C4-2B (cell line): Measurements from ENCODE around the gene IRGC.

ENCODE experiments used
- H3K27ac ChIP-seq: fragments of 450-650 bp; 2 replicates; pipeline ENCODE4 v1.5.1; 2017
- ZFX ChIP-seq: fragments of 450-650 bp; IDR thresholded peaks from 2 replicates; pipeline ENCODE4 v1.6.1; 2017
- TF ChIP-seq, protein P1 (sequence below): fragments of 450-650 bp; conservative IDR thresholded peaks from 2 replicates; pipeline ENCODE4 v1.5.1; 2017; ENCODE audit warnings: mild to moderate bottlenecking

The IRGC gene, protein sequence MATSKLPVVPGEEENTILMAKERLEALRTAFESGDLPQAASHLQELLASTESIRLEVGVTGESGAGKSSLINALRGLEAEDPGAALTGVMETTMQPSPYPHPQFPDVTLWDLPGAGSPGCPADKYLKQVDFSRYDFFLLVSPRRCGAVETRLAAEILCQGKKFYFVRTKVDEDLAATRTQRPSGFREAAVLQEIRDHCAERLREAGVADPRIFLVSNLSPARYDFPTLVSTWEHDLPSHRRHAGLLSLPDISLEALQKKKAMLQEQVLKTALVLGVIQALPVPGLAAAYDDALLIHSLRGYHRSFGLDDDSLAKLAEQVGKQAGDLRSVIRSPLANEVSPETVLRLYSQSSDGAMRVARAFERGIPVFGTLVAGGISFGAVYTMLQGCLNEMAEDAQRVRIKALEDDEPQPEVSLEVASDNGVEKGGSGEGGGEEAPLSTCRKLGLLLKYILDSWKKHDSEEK

DNA sequence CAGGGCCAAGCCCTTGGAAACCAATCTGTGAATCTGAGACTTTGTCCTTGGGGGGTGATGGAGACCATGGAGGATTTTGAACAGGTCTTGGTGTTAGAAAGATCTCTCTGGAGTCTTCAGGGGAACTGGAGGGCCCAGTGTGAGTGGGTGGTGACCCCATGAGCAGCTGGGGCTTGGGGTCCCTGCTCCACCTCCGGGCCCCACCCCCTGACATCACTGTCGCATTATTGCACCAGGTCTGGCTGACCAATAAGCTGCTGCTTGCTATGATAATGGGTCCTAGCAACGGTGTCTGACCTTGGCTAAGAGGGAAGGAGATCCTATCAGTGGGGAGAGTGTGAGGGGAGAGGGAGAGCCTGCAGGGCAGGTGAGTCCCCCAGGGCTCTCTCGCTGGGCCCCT, at the start of gene IRGC:
Gene IRGC (plus strand): TSS at position 301 of the 400 bp plus-strand sequence. CDS start 2,483 bp downstream, outside the sequence.
- no peak within 1 kb of the TSS for H3K27ac ChIP-seq
- TF ChIP-seq ZFX = no peak
- TF ChIP-seq, protein P1, sequence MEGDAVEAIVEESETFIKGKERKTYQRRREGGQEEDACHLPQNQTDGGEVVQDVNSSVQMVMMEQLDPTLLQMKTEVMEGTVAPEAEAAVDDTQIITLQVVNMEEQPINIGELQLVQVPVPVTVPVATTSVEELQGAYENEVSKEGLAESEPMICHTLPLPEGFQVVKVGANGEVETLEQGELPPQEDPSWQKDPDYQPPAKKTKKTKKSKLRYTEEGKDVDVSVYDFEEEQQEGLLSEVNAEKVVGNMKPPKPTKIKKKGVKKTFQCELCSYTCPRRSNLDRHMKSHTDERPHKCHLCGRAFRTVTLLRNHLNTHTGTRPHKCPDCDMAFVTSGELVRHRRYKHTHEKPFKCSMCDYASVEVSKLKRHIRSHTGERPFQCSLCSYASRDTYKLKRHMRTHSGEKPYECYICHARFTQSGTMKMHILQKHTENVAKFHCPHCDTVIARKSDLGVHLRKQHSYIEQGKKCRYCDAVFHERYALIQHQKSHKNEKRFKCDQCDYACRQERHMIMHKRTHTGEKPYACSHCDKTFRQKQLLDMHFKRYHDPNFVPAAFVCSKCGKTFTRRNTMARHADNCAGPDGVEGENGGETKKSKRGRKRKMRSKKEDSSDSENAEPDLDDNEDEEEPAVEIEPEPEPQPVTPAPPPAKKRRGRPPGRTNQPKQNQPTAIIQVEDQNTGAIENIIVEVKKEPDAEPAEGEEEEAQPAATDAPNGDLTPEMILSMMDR = no peak

DNA sequence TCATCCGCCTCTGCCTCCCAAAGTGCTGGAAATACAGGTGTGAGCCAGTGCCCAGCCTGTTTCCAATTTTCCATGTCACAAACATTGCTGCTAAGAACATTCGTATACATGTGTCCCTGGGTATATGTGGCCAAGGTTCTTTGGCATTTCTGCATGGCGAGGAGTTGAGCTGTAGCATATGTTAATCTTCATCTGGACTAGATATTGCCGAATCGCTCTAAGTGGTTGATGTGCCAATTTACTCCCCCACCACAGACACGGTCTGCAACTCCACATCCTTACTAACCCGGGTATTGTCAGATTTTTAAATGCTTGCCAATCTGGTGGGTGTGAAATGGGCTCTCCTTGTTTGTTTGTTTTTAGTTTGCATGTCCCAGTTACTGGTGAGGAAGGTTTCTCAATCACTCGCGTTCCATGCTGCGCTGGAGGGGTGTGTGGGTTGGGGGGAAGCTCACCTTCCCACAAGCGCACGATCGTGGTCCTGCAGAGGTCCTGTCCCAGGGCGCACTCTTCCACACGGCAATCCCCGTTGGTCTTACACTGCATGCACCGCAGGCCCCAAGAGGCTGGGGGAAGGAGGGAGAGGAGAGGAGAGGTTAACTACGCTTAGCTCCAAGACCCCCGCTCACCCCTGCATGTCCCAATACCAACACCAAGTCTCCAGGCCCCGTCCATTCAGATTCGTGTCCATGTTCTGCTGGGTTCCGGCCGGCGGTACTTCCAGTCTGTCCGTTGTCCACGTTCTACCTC, 48.6 kb upstream of the IRGC start:
- TF ChIP-seq, protein P1 = no peak
- TF ChIP-seq ZFX = no peak
- H3K27ac ChIP-seq = peak overlapping the region; percentile 37

DNA sequence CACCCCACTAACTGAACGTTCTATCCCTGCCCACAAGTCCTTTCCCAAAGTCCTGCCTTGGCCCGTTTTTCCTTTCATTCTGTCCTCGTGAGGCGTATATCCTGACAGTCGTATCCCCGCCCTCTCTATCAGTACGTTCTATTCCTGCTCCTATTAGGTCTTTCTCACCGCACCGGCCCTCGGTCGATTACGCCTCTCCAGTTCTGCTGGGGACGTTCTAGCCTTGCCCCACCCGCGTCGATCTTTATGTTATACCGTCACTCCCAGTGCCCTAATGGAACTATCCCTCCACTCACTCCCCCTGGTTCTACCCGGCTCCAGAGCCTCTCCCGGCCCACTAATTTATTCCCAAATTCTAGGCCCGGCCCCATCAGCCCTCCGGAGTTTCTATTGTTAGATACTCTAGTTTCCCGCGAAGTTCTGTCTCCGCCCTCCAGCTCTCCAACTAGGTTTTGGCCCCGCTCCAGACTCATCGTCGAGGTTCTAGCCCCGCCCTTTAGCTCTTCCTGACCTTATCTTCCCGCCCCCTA, 47.9 kb upstream of the IRGC start:
- TF ChIP-seq, protein P1 = no peak
- TF ChIP-seq ZFX = no peak
- peak overlapping the region; percentile 37 for H3K27ac ChIP-seq

DNA sequence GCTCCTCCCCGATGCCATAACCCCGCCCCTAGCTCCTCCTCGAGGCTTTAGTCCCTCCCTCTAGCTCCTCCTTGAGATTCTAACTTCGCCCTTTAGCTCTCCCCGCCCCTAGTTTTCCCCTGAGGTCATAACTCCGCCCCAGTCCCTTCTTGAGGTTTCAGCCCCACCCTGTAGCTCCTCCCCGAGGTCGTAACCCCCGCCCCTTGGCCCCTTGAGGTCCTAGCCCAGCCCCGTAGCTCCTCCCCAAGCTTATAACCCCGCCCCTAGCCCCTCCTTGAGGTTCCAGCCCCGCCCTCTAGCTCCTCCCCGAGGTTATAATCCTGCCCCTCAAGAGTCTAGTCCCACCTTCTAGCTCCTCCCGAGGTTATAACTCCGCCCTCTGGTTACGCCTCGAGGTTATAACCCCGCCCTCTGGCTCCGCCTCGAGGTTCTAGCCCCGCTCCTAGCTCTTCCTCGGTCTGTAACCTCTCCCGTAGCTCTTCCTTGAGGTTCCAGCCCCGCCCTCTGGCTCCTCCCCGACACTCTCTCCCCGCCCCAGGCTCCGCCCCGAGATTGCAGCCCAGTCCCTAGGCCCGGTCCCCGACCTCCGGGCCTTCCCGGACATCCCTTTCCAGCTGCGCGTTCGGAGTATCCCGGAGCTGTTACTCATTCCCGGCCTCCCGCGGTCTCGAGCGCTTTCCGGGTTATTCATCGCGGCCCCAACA, 47.3 kb upstream of the IRGC start:
- TF ChIP-seq, protein P1 = no peak
- no peak for TF ChIP-seq ZFX
- H3K27ac ChIP-seq = peak overlapping the region; percentile 53

DNA sequence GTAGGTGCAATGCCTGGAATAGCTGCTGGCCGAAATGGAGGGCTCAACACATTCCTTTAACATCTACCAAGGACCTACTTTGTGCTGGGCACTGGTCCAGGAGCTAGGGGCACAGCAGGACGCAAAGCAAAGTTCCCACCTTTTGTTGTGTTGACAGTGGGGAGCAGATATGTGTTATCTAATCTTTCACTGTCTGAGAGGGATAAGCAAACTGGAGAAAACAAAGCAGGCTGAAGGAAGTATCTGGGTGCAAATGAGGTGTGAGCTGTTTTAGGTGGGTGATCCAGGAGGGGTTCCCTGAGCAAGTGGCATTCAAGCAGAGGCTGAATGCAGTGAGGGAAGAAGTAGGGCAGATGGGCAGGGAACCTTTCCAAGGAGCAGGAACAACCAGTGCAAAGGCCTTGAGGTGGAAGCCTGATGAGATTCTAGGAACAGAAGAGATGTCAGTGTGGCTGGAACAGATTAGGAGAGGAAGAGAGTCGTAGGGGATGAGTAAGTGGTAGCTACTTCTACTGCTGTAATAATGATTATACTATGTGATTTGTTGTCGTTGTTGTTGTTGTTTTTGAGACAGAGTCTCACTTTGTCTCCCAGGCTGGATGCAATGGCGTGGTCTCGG, 43.7 kb upstream of the IRGC start:
- no peak overlapping the region for H3K27ac ChIP-seq
- TF ChIP-seq, protein P1 = no peak
- TF ChIP-seq ZFX = no peak

DNA sequence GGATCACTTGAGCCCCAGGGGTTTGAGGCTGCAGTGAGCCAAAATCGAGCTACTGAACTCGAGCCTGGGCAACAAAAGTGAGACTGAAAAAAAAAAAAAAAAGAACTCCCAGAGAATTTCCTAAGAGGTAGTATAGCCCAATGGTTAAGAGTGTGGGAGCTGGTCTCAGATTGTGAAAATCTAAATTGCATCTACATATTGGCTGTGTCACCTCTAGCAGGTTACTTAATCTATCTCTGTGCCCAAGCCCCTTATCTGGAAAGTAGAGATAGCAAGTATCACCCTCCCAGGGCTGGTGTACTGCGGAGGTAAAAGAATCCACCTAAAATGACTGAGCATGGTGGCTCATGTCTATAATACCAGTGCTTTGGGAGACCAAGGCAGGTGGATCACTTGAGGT, 42.2 kb upstream of the IRGC start:
- TF ChIP-seq, protein P1 = no peak
- no peak for TF ChIP-seq ZFX
- H3K27ac ChIP-seq = no peak overlapping the region
